HG03378 (cell line): ENCODE results near the gene CCL4.
"Not testable (repeated sequence)": the region's sequence is repeated elsewhere in the genome, so short reads cannot be mapped to it uniquely, and the experiment has no call there.

Experiments
- ATAC-seq: cut with Tn5 transposase; IDR thresholded peaks from one replicate; pipeline ENCODE4 v1.9.1; 2021; ENCODE audit warnings: mild to moderate bottlenecking, moderate library complexity; ENCODE audit not compliant: unreplicated experiment

Gene CCL4

GRCh38 chr17:36115649-36115977, 12.0 kb downstream of the CCL4 start:
- not testable (repeated sequence) for ATAC-seq

- ATAC-seq, result no peak
Observed at GRCh38 chr17:36117505-36118382, 14.1 kb downstream of the CCL4 start.

GRCh38 chr17:36118477-36119353, 15.1 kb downstream of the CCL4 start:
- ATAC-seq, result no peak

- no peak for ATAC-seq
Observed at GRCh38 chr17:36120221-36120620, 16.6 kb downstream of the CCL4 start.

GRCh38 chr17:36121099-36121498, 17.5 kb downstream of the CCL4 start:
- not testable (repeated sequence) for ATAC-seq

DNA sequence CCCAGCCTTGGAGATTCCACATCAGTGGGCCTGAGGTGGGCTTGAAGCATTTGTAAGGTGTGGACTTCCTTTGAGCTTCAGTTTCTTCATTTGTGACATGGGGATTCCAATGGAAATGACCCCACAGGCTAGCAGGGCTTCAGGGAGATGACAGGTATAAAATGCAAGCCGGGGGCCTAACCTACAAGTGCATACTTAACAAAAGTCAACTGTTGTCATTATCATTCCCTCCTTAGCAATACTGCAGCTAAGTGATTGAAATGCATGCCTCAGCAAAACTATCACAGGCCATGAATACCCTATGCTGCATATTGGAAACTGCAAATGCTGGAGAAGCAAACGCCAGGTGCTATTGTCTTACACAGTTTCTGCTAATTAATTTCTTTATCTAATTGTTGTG, 19.8 kb downstream of the CCL4 start:
- ATAC-seq, result no peak

GRCh38 chr17:36124879-36125824, 21.5 kb downstream of the CCL4 start:
- ATAC-seq, result no peak

GRCh38 chr17:36127199-36127893, 23.7 kb downstream of the CCL4 start:
- no peak for ATAC-seq

GRCh38 chr17:36127911-36128310, 24.3 kb downstream of the CCL4 start:
- ATAC-seq, result no peak

DNA sequence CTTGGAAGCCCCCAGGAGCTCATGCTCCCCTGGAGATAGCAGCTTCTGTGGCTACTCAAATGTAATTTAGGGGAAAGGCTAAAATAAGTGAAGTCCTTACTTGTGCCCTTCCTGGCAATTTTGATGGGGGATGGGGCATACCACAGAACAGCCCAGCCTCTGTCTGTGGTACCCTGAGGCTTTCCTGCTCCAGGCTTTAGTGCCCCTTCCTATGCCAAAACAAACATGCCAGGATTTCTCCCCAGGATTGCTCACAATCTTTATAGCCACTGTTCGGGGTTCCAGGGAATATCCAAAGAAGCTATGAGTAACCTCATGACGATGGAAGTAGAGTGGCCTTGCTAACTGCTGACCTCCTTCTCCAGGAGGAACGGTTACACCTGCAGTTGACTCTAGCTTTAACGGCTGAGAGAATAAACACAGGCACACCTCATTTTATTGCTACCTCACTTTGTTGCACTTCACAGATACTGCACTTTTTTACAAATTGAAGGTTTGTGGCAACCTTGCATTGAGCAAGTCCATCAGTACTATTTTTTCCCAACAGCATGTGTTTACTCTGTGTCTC, 24.9 kb downstream of the CCL4 start:
- ATAC-seq, result no peak

DNA sequence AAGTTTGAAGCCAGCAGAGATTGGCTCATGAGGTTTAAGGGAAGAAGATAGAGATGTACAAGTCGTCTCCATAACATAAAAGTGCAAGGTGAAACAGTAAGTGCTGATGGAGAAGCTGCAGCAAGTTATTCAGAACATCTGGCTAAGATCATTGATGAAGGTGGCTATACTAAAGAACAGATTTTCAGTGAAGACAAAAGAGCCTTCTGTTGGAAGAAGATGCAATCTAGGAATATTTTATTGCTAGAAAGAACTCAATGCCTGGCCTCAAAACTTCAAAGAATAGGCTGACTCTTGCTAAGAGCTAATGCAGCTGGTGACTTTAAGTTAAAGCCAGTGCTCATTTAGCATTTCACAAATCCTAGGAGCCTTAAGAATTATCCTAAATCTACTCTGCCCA, 26.0 kb downstream of the CCL4 start:
- ATAC-seq, result no peak

DNA sequence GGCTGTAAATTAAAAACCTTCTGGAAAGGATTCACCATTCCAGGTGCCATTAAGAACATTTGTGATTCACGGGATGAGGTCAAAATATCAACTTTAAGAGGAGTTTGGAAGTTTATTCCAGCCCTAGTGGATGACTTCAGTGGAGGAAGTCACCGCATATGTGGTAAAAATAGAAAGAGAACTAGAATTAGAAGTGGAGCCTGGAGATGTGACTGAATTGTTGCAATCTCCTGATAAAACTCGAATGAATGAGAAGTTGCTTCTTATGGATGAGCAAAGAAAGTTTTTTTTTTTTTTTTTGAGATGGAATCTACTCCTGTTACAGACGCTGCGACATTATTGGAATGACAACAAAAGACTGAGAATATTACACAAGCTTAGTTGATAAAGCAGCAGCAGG, 26.7 kb downstream of the CCL4 start:
- no peak for ATAC-seq

- ATAC-seq, result no peak
Observed at GRCh38 chr17:36131421-36131820, 27.8 kb downstream of the CCL4 start.

GRCh38 chr17:36131931-36132330, 28.3 kb downstream of the CCL4 start:
- ATAC-seq, result no peak

DNA sequence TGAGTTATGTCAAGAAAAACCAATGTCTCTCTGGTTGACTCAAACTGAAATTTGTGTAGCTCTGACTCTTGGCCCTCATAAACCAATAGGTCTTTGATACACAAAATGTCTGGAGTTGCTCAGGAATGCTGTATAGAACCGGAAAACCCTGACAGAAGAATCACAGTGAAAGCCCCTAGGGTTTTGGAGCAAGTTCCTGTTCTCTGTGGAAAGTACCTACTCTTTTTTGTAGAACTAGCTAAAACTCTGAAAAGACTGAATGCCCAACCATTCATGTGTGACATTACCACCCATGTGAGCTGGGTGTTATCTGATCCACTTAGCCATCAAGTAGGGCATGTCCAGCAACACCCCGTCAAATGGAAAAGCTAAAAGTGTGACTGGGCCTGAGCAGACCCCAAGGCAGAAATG, 28.8 kb downstream of the CCL4 start:
- no peak for ATAC-seq

GRCh38 chr17:36133602-36134236, 30.1 kb downstream of the CCL4 start:
- no peak for ATAC-seq

DNA sequence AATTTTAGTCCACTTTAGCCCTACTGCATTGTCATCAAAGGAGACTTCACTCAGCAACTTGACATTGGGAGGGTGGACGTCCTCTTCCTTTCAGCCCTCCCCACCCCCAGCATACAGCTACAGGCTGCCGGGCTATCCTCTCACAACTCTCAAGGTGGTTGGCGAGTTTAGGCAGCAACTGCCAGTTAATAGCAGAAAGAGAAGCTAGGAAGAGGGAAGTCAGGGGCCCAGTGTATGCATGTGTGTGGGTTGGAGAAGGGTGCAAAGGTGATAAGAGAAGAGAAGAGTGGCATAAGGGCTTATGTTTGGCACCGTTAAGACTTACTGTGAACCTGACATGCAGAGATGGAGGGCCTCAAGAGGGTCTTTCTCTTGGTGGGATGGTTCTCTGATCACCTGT, 31.8 kb downstream of the CCL4 start:
- ATAC-seq, result no peak

DNA sequence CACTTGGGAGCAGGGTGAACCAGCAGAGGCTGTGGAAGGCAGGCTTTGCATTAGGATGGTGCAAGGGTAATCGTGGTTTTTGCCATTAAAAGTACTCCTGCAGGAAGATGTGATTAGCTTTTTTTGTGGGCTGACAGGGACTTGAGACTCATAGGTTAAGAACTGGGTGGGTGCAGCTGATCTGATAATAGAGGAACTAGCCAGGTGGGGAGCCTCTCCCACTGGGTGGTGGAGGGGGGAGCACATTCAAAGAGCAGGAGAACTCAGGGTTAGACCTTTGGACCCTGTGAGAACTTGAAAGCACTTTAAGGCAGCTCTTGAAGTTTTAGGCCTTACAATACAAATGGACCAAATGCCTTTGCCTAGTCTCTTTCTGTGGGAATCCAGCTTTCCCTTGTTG, 32.4 kb downstream of the CCL4 start:
- no peak for ATAC-seq

GRCh38 chr17:36136439-36136838, 32.8 kb downstream of the CCL4 start:
- no peak for ATAC-seq

- no peak for ATAC-seq
Observed at GRCh38 chr17:36142235-36142634, 38.6 kb downstream of the CCL4 start.
